ENCODE data around the gene TLL2. TPM values are rescaled to one million over a fixed set of nuclear protein-coding genes. Genes with fewer than 3 reads are reported as not detected.
A peak's percentile ranks its signal among the peaks of the same experiment; 100 is the strongest.

Gene TLL2
- total RNA-seq, 1 experiment from 2014 or later: 9.1 TPM

DNA sequence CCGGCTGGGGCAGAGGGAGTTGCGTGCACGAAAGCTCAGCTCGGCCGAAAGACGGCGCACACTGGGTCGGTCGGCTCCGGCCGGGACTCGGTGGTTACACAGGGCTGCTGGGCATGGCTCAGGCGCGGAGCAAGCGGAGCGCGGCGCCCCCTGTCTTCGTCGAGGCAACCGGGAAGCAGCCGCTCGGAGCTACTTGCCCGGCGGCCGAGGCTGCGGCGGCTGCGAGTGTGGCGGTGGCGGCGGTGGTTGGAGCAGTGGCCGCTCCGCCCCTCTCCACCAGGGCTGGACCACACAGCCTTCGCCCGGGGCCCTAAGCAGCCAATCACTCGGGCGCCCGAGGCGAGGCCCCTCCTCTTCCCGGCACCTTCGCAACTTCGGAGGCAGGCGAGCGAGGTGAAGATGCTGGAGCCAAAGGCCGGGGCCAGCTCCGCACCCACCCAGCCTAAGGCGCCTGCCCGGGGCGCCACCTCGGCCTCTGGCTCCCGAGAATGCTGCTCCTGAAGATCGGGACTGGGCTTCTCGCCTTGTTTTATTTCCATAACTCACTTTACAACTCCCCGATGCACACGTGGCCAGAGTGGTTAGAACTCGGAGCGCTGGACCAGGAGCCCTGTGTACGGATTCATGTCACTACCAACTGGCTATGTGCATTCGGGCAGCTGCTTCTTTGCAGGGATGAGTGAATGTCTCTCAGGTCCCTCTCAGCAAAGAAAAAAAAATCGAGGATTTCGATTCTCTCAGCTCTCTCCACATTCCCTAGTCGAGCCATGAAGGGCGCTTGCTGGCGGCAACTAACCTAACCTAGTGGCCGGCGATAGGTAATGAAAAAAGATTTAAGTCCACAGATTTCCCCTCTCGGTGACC, at the start of gene TLL2 (continued):
- TF ChIP-seq, protein P1, sequence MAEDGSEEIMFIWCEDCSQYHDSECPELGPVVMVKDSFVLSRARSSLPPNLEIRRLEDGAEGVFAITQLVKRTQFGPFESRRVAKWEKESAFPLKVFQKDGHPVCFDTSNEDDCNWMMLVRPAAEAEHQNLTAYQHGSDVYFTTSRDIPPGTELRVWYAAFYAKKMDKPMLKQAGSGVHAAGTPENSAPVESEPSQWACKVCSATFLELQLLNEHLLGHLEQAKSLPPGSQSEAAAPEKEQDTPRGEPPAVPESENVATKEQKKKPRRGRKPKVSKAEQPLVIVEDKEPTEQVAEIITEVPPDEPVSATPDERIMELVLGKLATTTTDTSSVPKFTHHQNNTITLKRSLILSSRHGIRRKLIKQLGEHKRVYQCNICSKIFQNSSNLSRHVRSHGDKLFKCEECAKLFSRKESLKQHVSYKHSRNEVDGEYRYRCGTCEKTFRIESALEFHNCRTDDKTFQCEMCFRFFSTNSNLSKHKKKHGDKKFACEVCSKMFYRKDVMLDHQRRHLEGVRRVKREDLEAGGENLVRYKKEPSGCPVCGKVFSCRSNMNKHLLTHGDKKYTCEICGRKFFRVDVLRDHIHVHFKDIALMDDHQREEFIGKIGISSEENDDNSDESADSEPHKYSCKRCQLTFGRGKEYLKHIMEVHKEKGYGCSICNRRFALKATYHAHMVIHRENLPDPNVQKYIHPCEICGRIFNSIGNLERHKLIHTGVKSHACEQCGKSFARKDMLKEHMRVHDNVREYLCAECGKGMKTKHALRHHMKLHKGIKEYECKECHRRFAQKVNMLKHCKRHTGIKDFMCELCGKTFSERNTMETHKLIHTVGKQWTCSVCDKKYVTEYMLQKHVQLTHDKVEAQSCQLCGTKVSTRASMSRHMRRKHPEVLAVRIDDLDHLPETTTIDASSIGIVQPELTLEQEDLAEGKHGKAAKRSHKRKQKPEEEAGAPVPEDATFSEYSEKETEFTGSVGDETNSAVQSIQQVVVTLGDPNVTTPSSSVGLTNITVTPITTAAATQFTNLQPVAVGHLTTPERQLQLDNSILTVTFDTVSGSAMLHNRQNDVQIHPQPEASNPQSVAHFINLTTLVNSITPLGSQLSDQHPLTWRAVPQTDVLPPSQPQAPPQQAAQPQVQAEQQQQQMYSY (CRISPR knock-in tag; IDR thresholded peaks at IDR 0.05): 0 out of 2 replicates have a peak, but pooled peaks have one; percentile 25
- TF ChIP-seq TEAD1 (CRISPR knock-in tag; IDR thresholded peaks at IDR 0.05): 0 out of 2 replicates have a peak, but pooled peaks have one; percentile 76
- TF ChIP-seq, protein P2, sequence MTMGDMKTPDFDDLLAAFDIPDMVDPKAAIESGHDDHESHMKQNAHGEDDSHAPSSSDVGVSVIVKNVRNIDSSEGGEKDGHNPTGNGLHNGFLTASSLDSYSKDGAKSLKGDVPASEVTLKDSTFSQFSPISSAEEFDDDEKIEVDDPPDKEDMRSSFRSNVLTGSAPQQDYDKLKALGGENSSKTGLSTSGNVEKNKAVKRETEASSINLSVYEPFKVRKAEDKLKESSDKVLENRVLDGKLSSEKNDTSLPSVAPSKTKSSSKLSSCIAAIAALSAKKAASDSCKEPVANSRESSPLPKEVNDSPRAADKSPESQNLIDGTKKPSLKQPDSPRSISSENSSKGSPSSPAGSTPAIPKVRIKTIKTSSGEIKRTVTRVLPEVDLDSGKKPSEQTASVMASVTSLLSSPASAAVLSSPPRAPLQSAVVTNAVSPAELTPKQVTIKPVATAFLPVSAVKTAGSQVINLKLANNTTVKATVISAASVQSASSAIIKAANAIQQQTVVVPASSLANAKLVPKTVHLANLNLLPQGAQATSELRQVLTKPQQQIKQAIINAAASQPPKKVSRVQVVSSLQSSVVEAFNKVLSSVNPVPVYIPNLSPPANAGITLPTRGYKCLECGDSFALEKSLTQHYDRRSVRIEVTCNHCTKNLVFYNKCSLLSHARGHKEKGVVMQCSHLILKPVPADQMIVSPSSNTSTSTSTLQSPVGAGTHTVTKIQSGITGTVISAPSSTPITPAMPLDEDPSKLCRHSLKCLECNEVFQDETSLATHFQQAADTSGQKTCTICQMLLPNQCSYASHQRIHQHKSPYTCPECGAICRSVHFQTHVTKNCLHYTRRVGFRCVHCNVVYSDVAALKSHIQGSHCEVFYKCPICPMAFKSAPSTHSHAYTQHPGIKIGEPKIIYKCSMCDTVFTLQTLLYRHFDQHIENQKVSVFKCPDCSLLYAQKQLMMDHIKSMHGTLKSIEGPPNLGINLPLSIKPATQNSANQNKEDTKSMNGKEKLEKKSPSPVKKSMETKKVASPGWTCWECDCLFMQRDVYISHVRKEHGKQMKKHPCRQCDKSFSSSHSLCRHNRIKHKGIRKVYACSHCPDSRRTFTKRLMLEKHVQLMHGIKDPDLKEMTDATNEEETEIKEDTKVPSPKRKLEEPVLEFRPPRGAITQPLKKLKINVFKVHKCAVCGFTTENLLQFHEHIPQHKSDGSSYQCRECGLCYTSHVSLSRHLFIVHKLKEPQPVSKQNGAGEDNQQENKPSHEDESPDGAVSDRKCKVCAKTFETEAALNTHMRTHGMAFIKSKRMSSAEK (CRISPR knock-in tag; IDR thresholded peaks at IDR 0.05; ENCODE audit: borderline replicate concordance): no peak
- TF ChIP-seq FOXK1 (CRISPR knock-in tag; IDR thresholded peaks at IDR 0.05): peak; percentile 56; the same call in 1 of the 2 replicates
- no peak for TF ChIP-seq NFE2L1 (CRISPR knock-in tag; IDR thresholded peaks at IDR 0.05)
- TF ChIP-seq, protein P3, sequence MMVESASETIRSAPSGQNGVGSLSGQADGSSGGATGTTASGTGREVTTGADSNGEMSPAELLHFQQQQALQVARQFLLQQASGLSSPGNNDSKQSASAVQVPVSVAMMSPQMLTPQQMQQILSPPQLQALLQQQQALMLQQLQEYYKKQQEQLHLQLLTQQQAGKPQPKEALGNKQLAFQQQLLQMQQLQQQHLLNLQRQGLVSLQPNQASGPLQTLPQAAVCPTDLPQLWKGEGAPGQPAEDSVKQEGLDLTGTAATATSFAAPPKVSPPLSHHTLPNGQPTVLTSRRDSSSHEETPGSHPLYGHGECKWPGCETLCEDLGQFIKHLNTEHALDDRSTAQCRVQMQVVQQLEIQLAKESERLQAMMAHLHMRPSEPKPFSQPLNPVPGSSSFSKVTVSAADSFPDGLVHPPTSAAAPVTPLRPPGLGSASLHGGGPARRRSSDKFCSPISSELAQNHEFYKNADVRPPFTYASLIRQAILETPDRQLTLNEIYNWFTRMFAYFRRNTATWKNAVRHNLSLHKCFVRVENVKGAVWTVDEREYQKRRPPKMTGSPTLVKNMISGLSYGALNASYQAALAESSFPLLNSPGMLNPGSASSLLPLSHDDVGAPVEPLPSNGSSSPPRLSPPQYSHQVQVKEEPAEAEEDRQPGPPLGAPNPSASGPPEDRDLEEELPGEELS (CRISPR knock-in tag; IDR thresholded peaks at IDR 0.05): 0 out of 2 replicates have a peak, but pooled peaks have one; percentile 67
- peak; percentile 64; the same call in 1 of the 2 replicates for TF ChIP-seq ZBTB21 (CRISPR knock-in tag; IDR thresholded peaks at IDR 0.05; ENCODE audit: borderline replicate concordance)
- TF ChIP-seq CBFB (CRISPR knock-in tag; IDR thresholded peaks at IDR 0.05; ENCODE audit: low read depth): no peak; the same call in 1 of the 2 replicates
- TF ChIP-seq, protein P4, sequence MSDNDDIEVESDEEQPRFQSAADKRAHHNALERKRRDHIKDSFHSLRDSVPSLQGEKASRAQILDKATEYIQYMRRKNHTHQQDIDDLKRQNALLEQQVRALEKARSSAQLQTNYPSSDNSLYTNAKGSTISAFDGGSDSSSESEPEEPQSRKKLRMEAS (CRISPR knock-in tag; IDR thresholded peaks at IDR 0.05): peak; percentile 96
- peak; percentile 50; the same call in 1 of the 2 replicates for TF ChIP-seq ZNF416 (CRISPR knock-in tag; IDR thresholded peaks at IDR 0.05)
- no peak for TF ChIP-seq ZNF121 (CRISPR knock-in tag; IDR thresholded peaks at IDR 0.05)
- TF ChIP-seq, protein P5, sequence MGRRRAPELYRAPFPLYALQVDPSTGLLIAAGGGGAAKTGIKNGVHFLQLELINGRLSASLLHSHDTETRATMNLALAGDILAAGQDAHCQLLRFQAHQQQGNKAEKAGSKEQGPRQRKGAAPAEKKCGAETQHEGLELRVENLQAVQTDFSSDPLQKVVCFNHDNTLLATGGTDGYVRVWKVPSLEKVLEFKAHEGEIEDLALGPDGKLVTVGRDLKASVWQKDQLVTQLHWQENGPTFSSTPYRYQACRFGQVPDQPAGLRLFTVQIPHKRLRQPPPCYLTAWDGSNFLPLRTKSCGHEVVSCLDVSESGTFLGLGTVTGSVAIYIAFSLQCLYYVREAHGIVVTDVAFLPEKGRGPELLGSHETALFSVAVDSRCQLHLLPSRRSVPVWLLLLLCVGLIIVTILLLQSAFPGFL (CRISPR knock-in tag; IDR thresholded peaks at IDR 0.05; ENCODE audit: borderline replicate concordance): no peak
- peak; percentile 51; the same call in 1 of the 2 replicates for TF ChIP-seq GABPB1 (CRISPR knock-in tag; IDR thresholded peaks at IDR 0.05)
- TF ChIP-seq EMX1 (CRISPR knock-in tag; IDR thresholded peaks at IDR 0.05): no peak
- TF ChIP-seq, protein P6, sequence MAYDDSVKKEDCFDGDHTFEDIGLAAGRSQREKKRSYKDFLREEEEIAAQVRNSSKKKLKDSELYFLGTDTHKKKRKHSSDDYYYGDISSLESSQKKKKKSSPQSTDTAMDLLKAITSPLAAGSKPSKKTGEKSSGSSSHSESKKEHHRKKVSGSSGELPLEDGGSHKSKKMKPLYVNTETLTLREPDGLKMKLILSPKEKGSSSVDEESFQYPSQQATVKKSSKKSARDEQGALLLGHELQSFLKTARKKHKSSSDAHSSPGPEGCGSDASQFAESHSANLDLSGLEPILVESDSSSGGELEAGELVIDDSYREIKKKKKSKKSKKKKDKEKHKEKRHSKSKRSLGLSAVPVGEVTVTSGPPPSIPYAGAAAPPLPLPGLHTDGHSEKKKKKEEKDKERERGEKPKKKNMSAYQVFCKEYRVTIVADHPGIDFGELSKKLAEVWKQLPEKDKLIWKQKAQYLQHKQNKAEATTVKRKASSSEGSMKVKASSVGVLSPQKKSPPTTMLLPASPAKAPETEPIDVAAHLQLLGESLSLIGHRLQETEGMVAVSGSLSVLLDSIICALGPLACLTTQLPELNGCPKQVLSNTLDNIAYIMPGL (CRISPR knock-in tag; IDR thresholded peaks at IDR 0.05): peak; percentile 97
- TF ChIP-seq SMAD4 (CRISPR knock-in tag; IDR thresholded peaks at IDR 0.05): no peak
- no peak for TF ChIP-seq TCF7 (CRISPR knock-in tag; IDR thresholded peaks at IDR 0.05; ENCODE audit: low read depth)
- peak; percentile 51; the same call in 1 of the 2 replicates for TF ChIP-seq MYBL2 (CRISPR knock-in tag; IDR thresholded peaks at IDR 0.05)
- TF ChIP-seq, protein P7, sequence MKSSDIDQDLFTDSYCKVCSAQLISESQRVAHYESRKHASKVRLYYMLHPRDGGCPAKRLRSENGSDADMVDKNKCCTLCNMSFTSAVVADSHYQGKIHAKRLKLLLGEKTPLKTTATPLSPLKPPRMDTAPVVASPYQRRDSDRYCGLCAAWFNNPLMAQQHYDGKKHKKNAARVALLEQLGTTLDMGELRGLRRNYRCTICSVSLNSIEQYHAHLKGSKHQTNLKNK (CRISPR knock-in tag; IDR thresholded peaks at IDR 0.05): no peak
- TF ChIP-seq ELF4 (CRISPR knock-in tag; IDR thresholded peaks at IDR 0.05; ENCODE audit: low read depth): no peak
- TF ChIP-seq TP53 (CRISPR knock-in tag; IDR thresholded peaks at IDR 0.05): peak; percentile 74
- no peak for TF ChIP-seq NR1H2 (CRISPR knock-in tag; IDR thresholded peaks at IDR 0.05)
- peak; percentile 48; the same call in 1 of the 2 replicates for TF ChIP-seq FOXP1 (CRISPR knock-in tag; IDR thresholded peaks at IDR 0.05; ENCODE audit: borderline replicate concordance)
- TF ChIP-seq NR3C1 (CRISPR knock-in tag; conservative IDR thresholded peaks at IDR 0.05; ENCODE audit: low read depth): no peak

Data from WTC11 (cell line).